ENCODE measurements around the gene NPY.

Gene NPY

DNA sequence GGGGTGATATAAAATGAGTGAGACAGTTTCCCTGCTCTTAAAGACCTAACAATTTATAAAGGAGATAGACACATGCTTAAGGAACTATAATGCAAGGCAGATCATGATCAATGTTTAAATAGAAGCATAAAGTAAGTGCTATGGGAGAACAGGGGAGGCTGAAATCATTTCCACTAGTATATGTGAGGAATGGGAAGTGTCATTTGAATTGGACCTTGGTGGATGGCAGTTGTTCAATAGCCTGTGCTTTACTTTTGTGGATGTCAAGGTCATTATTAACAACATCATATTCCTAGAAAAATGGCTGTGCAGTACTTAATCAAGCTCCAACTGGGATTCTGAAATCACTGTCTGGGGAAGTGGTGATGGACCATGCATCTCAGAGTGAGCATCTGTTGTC lies 14.7 kb downstream of the NPY start:
- intact Hi-C loops (cut with DNase I; ENCODE audit: low total_unique reads): no loop called here

DNA sequence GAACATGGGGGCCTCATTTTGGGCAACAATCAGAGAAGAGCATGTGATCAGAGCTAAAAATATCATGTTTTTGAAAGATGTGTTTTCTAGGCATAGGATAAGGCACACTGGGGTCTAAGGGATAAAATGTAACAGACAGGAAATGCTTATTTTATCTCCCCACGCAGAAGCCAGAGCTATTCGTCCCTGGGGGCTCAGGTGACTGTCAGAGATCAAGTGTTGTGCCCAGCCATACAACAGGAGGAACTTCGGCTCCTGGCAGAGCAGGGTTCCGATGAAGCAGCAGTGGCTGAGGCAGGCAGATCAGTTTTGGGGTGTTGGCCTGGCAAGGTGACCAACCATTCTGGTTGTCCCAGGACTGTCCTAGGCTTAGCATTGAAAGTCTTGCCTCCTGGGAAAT lies 15.2 kb downstream of the NPY start:
- TF ChIP-seq, protein P1, sequence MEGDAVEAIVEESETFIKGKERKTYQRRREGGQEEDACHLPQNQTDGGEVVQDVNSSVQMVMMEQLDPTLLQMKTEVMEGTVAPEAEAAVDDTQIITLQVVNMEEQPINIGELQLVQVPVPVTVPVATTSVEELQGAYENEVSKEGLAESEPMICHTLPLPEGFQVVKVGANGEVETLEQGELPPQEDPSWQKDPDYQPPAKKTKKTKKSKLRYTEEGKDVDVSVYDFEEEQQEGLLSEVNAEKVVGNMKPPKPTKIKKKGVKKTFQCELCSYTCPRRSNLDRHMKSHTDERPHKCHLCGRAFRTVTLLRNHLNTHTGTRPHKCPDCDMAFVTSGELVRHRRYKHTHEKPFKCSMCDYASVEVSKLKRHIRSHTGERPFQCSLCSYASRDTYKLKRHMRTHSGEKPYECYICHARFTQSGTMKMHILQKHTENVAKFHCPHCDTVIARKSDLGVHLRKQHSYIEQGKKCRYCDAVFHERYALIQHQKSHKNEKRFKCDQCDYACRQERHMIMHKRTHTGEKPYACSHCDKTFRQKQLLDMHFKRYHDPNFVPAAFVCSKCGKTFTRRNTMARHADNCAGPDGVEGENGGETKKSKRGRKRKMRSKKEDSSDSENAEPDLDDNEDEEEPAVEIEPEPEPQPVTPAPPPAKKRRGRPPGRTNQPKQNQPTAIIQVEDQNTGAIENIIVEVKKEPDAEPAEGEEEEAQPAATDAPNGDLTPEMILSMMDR (IDR thresholded peaks at IDR 0.05): no peak
- DNase-seq: no peak
- H3K27ac ChIP-seq: no peak overlapping the region
- no peaks in the 10 kb centered on the region for H3K9me3 ChIP-seq
- no peaks in the 10 kb centered on the region for H3K4me1 ChIP-seq
- no peak overlapping the region for H3K4me3 ChIP-seq
- no peaks in the 10 kb centered on the region for H3K27me3 ChIP-seq
- intact Hi-C loops (cut with DNase I; ENCODE audit: low total_unique reads): no loop called here
- no peaks in the 10 kb centered on the region for H3K36me3 ChIP-seq

More for the DNA sequence above, 14.7 kb downstream of the NPY start:
- Histone ChIP-seq H3K27ac (no peak overlapping the region), H3K36me3 (no peaks in the 10 kb centered on the region), H3K4me3 (no peak overlapping the region), H3K4me1 (no peaks in the 10 kb centered on the region), H3K27me3 (no peaks in the 10 kb centered on the region), H3K9me3 (no peaks in the 10 kb centered on the region)
- DNase-seq: no peak
- TF ChIP-seq, protein P1 (IDR thresholded peaks at IDR 0.05): no peak

DNA sequence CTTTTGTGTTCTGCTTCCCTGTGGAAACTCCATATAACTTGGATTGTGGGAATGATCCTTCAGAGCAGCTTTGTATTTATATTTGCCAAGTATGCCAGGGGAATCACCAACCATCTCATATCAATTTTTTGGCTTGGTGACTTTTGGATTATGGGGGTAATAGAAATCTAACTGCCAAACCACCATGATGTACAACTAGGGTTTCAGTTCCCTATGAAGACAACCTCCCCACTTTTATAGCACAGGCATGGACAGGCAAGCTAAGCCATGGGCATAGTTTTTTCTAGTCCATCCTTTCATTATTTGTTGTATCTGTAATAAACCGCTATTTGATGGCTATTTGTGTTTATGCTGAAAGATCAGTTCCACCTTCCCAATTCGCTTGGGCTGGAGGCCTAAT lies 17.7 kb downstream of the NPY start:
- intact Hi-C loops (cut with DNase I; ENCODE audit: low total_unique reads): no loop called here
- TF ChIP-seq, protein P1 (IDR thresholded peaks at IDR 0.05): no peak

DNA sequence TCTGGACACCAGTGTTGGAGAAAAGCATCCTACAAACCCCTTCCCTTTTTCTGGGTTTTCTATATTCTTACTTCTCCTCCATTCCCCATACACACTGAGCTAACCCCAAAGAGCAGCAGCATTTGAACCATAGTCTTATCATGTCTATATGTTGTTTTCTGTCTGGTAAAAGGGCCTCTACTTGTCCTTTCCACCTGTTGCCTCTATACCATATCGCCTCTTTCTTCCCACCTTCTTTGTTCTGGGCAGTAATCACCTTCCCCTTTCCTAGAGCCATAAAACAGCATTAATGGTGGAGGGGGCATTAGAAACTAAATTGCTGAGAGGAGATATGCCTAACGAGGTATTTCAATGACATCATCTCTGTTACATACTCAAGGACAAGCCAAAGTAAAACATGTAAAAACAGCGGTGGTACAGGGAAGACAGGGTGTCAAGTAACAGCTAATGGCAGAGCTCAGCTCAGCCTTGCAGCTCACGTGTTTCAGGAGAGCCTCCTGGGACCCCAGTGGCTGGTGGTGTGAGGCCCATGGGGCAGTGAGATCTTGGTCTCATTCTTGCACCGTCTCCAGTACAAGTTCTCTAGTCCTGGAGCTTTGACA lies 20.6 kb downstream of the NPY start:
- DNase-seq: no peak
- no peaks in the 10 kb centered on the region for H3K4me1 ChIP-seq
- TF ChIP-seq, protein P1 (IDR thresholded peaks at IDR 0.05): no peak
- intact Hi-C loops (cut with DNase I; ENCODE audit: low total_unique reads): no loop called here
- H3K36me3 ChIP-seq: no peaks in the 10 kb centered on the region
- no peaks in the 10 kb centered on the region for H3K27me3 ChIP-seq
- no peak overlapping the region for H3K4me3 ChIP-seq
- H3K27ac ChIP-seq: no peak overlapping the region
- H3K9me3 ChIP-seq: no peaks in the 10 kb centered on the region

More for the DNA sequence above, 17.7 kb downstream of the NPY start:
- no peak overlapping the region for H3K27ac ChIP-seq
- no peak for DNase-seq
- no peaks in the 10 kb centered on the region for H3K4me1 ChIP-seq
- H3K27me3 ChIP-seq: no peaks in the 10 kb centered on the region
- H3K4me3 ChIP-seq: no peak overlapping the region
- no peaks in the 10 kb centered on the region for H3K9me3 ChIP-seq
- H3K36me3 ChIP-seq: no peaks in the 10 kb centered on the region

DNA sequence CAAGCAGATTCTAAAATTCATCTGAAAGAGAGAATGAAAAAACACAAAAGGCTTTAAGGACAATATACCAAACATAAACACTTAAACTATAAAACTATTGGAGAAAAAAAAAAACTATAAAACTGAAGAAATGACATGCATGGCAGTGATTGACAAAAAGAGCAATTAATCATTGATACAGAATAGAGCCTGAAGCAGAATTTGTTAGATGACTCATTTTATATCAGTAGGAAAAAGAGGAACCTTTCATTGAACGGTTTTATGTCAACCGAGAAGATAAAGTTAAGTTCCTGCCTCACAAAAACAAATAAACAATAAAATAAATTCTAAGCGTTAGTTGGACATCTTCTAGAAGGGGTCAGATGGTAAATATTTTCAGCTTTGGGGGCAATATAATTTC lies 23.3 kb downstream of the NPY start:
- no peak overlapping the region for H3K27ac ChIP-seq
- TF ChIP-seq, protein P1 (IDR thresholded peaks at IDR 0.05): no peak
- H3K9me3 ChIP-seq: no peaks in the 10 kb centered on the region
- intact Hi-C loops (cut with DNase I; ENCODE audit: low total_unique reads): no loop called here
- no peaks in the 10 kb centered on the region for H3K4me1 ChIP-seq
- no peaks in the 10 kb centered on the region for H3K27me3 ChIP-seq
- H3K36me3 ChIP-seq: no peaks in the 10 kb centered on the region
- no peak overlapping the region for H3K4me3 ChIP-seq
- DNase-seq: no peak

DNA sequence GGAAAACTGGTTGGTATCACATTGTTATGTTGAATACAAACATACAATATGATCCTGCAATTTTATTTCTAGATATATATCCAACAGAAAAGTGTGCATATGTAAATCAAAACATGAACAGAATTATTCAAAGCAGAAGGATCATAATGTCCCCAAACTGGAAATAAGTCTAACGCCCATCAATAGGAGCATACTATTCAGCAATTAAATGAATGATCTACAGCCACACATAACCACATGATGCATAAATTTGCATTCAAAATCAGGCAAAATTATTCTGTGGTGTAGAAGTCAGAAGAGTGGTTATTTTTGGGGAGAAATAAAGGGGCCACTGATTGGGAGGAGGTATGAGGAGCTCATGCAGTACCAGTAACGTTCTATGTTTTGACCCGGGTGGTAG lies 28.6 kb downstream of the NPY start:
- TF ChIP-seq, protein P1 (IDR thresholded peaks at IDR 0.05): no peak
- no peak for DNase-seq
- Histone ChIP-seq H3K4me1 (no peaks in the 10 kb centered on the region), H3K27me3 (no peaks in the 10 kb centered on the region), H3K9me3 (no peaks in the 10 kb centered on the region), H3K4me3 (no peak overlapping the region), H3K36me3 (no peaks in the 10 kb centered on the region), H3K27ac (no peak overlapping the region)
- intact Hi-C loops (cut with DNase I; ENCODE audit: low total_unique reads): no loop called here
